H1 (cell line): ENCODE data around the gene BPHL. TPM values are rescaled to one million over a fixed set of nuclear protein-coding genes. Genes with fewer than 3 reads are reported as not detected.

Source experiments
- CTCF ChIA-PET: fragments of 300-600 bp; sonication (Branson Sonifier 250); formaldehyde crosslinking; loops from one replicate; lab custom pipeline; 2021; ENCODE audit not compliant: partially characterized antibody; lab: Charles Lee
- POLR2A ChIA-PET: fragments of 300-600 bp; sonication (Branson Sonifier 250); formaldehyde crosslinking; loops from one replicate; lab custom pipeline; 2021; ENCODE audit warnings: inconsistent platforms; ENCODE audit not compliant: partially characterized antibody; lab: Charles Lee
- DNase-seq, 2 experiments: peaks; one replicate each; pipeline versions ENCODE4 v3.0.0 to v3.0.0-alpha.2; 2010 to 2022; ENCODE audit warnings: low spot score in 2 of 2, low read depth in 1 of 2, mixed read lengths in 1 of 2
- FAIRE-seq: peaks from 2 replicates; lab custom pipeline; 2011; peaks lifted over from hg19 to GRCh38; lab: Jason Lieb, UNC
- H2AFZ ChIP-seq: 2 replicates; pipeline ENCODE4 v1.8.1; 2012; ENCODE audit warnings: low read length, inconsistent platforms
- H2AK5ac ChIP-seq: 2 replicates; pipeline ENCODE4 v1.6.1; 2013; ENCODE audit warnings: low read depth, low read length
- H2BK120ac ChIP-seq: replicated peaks from 2 replicates; pipeline ENCODE3; 2013; ENCODE audit warnings: low read depth, low read length, inconsistent platforms
- H2BK12ac ChIP-seq: 2 replicates; pipeline ENCODE4 v1.6.1; 2013; ENCODE audit warnings: low read depth, low read length
- H2BK15ac ChIP-seq: 2 replicates; pipeline ENCODE4 v1.6.1; 2013; ENCODE audit warnings: low read length
- H2BK20ac ChIP-seq: 2 replicates; pipeline ENCODE4 v1.6.1; 2013; ENCODE audit warnings: low read length
- H2BK5ac ChIP-seq: 2 replicates; pipeline ENCODE4 v1.6.1; 2013; ENCODE audit warnings: low read depth, low read length
- H3K14ac ChIP-seq: 2 replicates; pipeline ENCODE4 v1.6.1; 2013; ENCODE audit warnings: inconsistent platforms; ENCODE audit not compliant: insufficient read length
- H3K18ac ChIP-seq: 2 replicates; pipeline ENCODE4 v1.6.1; 2013; ENCODE audit warnings: low read length; ENCODE audit errors: extremely low read depth
- H3K23ac ChIP-seq: 2 replicates; pipeline ENCODE4 v1.6.1; 2013; ENCODE audit warnings: inconsistent platforms; ENCODE audit not compliant: insufficient read length
- H3K23me2 ChIP-seq: 2 replicates; pipeline ENCODE4 v1.6.1; 2013; ENCODE audit warnings: low read depth, low read length
- H3K27ac ChIP-seq: 2 replicates; pipeline ENCODE4 v1.6.1; 2011; ENCODE audit warnings: low read depth, low read length, inconsistent platforms
- H3K27me3 ChIP-seq, 4 experiments: replicated peaks in 1 of 4; 1 replicate in 1 of 4; 2 replicates in 3 of 4; pipeline versions ENCODE4 v1.6.1 to v1.8.1; 2011 to 2013; ENCODE audit warnings: low read length in 3 of 4, mild to moderate bottlenecking in 3 of 4, inconsistent platforms in 2 of 4, mixed read lengths in 2 of 4, moderate library complexity in 1 of 4; ENCODE audit not compliant: control insufficient read depth in 3 of 4, insufficient read depth in 3 of 4; ENCODE audit errors: extremely low read depth in 1 of 4
- H3K36me3 ChIP-seq, 4 experiments: 2 replicates each; pipeline versions ENCODE4 v1.6.1 to v1.8.1; 2011 to 2013; ENCODE audit warnings: mild to moderate bottlenecking in 4 of 4, low read length in 3 of 4, moderate library complexity in 2 of 4, control low read depth in 1 of 4, inconsistent platforms in 1 of 4; ENCODE audit not compliant: insufficient read depth in 4 of 4, control insufficient read depth in 2 of 4
- H3K4ac ChIP-seq: replicated peaks from 2 replicates; pipeline ENCODE3; 2013; ENCODE audit warnings: low read length, low read depth, mixed read lengths, inconsistent platforms; ENCODE audit not compliant: insufficient read length
- H3K4me1 ChIP-seq, 4 experiments: replicated peaks in 1 of 4; 1 replicate in 1 of 4; 2 replicates in 3 of 4; pipeline versions ENCODE4 v1.6.1 to v1.8.1; 2011 to 2013; ENCODE audit warnings: low read length in 3 of 4, inconsistent platforms in 2 of 4, mixed read lengths in 1 of 4; ENCODE audit not compliant: insufficient read depth in 4 of 4, control insufficient read depth in 3 of 4
- H3K4me2 ChIP-seq, 2 experiments: 2 replicates each; pipeline versions ENCODE4 v1.6.1 to v1.8.1; 2011 to 2013; ENCODE audit warnings: low read depth in 2 of 2, low read length in 2 of 2, control low read depth in 1 of 2, inconsistent platforms in 1 of 2, mild to moderate bottlenecking in 1 of 2; ENCODE audit not compliant: insufficient read depth in 1 of 2
- H3K4me3 ChIP-seq, 4 experiments: fragments of 200-600, 300-600 bp in 1 of 4; sonication (generic), shearing (Covaris generic), sonication (Bioruptor Twin) in 1 of 4; 2 replicates each; pipeline versions ENCODE4 v1.5.1 to v1.8.1; 2011 to 2016; ENCODE audit warnings: low read length in 4 of 4, low read depth in 3 of 4, control low read depth in 2 of 4, inconsistent platforms in 2 of 4, mild to moderate bottlenecking in 2 of 4, mixed read lengths in 1 of 4, moderate library complexity in 1 of 4; ENCODE audit not compliant: insufficient read depth in 2 of 4; ENCODE audit errors: extremely low read depth in 1 of 4
- H3K56ac ChIP-seq: replicated peaks from 2 replicates; pipeline ENCODE3; 2013; ENCODE audit warnings: low read depth, mild to moderate bottlenecking, mixed read lengths, low read length, inconsistent platforms; ENCODE audit not compliant: insufficient read length
- H3K79me1 ChIP-seq: 2 replicates; pipeline ENCODE4 v1.6.1; 2013; ENCODE audit warnings: low read depth, low read length, control low read depth
- H3K79me2 ChIP-seq, 2 experiments: 2 replicates each; pipeline versions ENCODE4 v1.6.1 to v1.8.1; 2012 to 2013; ENCODE audit warnings: low read length in 2 of 2, mild to moderate bottlenecking in 2 of 2, inconsistent platforms in 1 of 2; ENCODE audit not compliant: insufficient read depth in 2 of 2, control insufficient read depth in 1 of 2
- H3K9ac ChIP-seq, 4 experiments: replicated peaks in 1 of 4; 1 replicate in 1 of 4; 2 replicates in 3 of 4; pipeline versions ENCODE4 v1.6.1 to v1.8.1; 2011 to 2013; ENCODE audit warnings: low read depth in 3 of 4, low read length in 3 of 4, control low read depth in 2 of 4, mild to moderate bottlenecking in 2 of 4, moderate library complexity in 2 of 4, inconsistent platforms in 1 of 4; ENCODE audit errors: extremely low read depth in 1 of 4
- H3K9me3 ChIP-seq, 2 experiments: 2 replicates each; pipeline versions ENCODE4 v1.6.1 to v1.8.1; 2012 to 2013; ENCODE audit warnings: mild to moderate bottlenecking in 2 of 2, moderate library complexity in 2 of 2, control low read depth in 1 of 2, inconsistent platforms in 1 of 2, low read depth in 1 of 2, low read length in 1 of 2, mixed read lengths in 1 of 2; ENCODE audit not compliant: insufficient read depth in 2 of 2
- H4K20me1 ChIP-seq, 2 experiments: replicated peaks in 1 of 2; 2 replicates each; pipeline versions ENCODE3 to v1.8.1; 2011 to 2013; ENCODE audit warnings: inconsistent platforms in 2 of 2, low read length in 2 of 2, mild to moderate bottlenecking in 1 of 2; ENCODE audit not compliant: insufficient read depth in 2 of 2, control insufficient read depth in 1 of 2
- H4K5ac ChIP-seq: 2 replicates; pipeline ENCODE4 v1.6.1; 2013; ENCODE audit warnings: low read length, low read depth, mixed read lengths, inconsistent platforms; ENCODE audit not compliant: insufficient read length
- H4K8ac ChIP-seq: 2 replicates; pipeline ENCODE4 v1.8.0; 2013; ENCODE audit warnings: mild to moderate bottlenecking, moderate library complexity, low read length, inconsistent platforms; ENCODE audit not compliant: insufficient read depth; ENCODE audit errors: extremely low read depth
- H4K91ac ChIP-seq: replicated peaks from 2 replicates; pipeline ENCODE3; 2013; ENCODE audit warnings: low read length, mixed read lengths, inconsistent platforms; ENCODE audit not compliant: insufficient read length
- CHD1 ChIP-seq: IDR thresholded peaks from 2 replicates; pipeline ENCODE4 v1.6.1; 2012; ENCODE audit warnings: low read depth, low read length, improper control_type of control experiment
- CREB1 ChIP-seq: IDR thresholded peaks from 2 replicates; pipeline ENCODE4 v1.6.1; 2012; ENCODE audit warnings: inconsistent platforms
- RBBP5 ChIP-seq: IDR thresholded peaks from 2 replicates; pipeline ENCODE4 v1.7.1; 2012; ENCODE audit warnings: low read depth, mild to moderate bottlenecking, inconsistent platforms, low read length, moderate library complexity, borderline replicate concordance
- RXRA ChIP-seq: IDR thresholded peaks from 2 replicates; pipeline ENCODE4 v1.6.1; 2011; ENCODE audit warnings: low read depth, mild to moderate bottlenecking, low read length, moderate library complexity; ENCODE audit not compliant: insufficient read depth
- TAF7 ChIP-seq: optimal IDR thresholded peaks from 2 replicates; pipeline ENCODE3; 2011; ENCODE audit warnings: low read depth, mild to moderate bottlenecking, inconsistent platforms, low read length, moderate library complexity, borderline replicate concordance
- TCF12 ChIP-seq: IDR thresholded peaks from 2 replicates; pipeline ENCODE4 v1.6.1; 2011; ENCODE audit warnings: low read depth, mild to moderate bottlenecking, low read length
- WGBS, 2 experiments: shearing (Covaris generic) in 1 of 2; methylation state at CpG; one replicate each; pipeline versions ENCODE4 v1.1.6 to v1.1.7; 2013 to 2015; ENCODE audit warnings: low lambda C conversion rate in 2 of 2, mixed read lengths in 2 of 2, inconsistent platforms in 1 of 2, low coverage in 1 of 2, missing lambda C conversion rate in 1 of 2; ENCODE audit not compliant: insufficient replicate concordance in 2 of 2, insufficient coverage in 1 of 2, insufficient read length in 1 of 2; ENCODE audit errors: extremely low coverage in 1 of 2, missing lambda C conversion rate in 1 of 2; 5-methylcytosine and 5-hydroxymethylcytosine counted together
- polyA plus RNA-seq, 7 experiments: library from polyadenylated mRNA; depleted of rRNA in 3 of 7; stranded (reverse) in 5 of 7; unstranded in 2 of 7; fragments of >200 nt in 5 of 7; fragments of 200-250 nt in 2 of 7; gene quantifications; 1 replicate in 5 of 7; 2 replicates in 1 of 7; 4 replicates in 1 of 7; pipeline versions ENCODE4 v1.2.1 to v1.2.3, GENCODE V29; 2011 to 2013; ENCODE audit warnings: missing spikeins in 2 of 7, mixed read lengths in 2 of 7
- total RNA-seq: library from RNA; stranded (reverse); fragmentation: NEBNext Ultra II Directional; extraction: Animal tissue kit (Norgen Biotek cat#: 25700); gene quantifications from 2 replicates; pipeline ENCODE4 v1.2.1, GENCODE V29; 2021
- TF ChIP-seq, protein P1 (sequence below): IDR thresholded peaks from 2 replicates; pipeline ENCODE4 v1.6.1; 2011; ENCODE audit warnings: low read length, improper control_type of control experiment

Gene BPHL
- total and polyA plus RNA-seq, 2 of the 8 experiments (the other 6 are each of a cell fraction or from before 2014, with no cell fraction given), result 24.4 to 36.4 TPM

DNA sequence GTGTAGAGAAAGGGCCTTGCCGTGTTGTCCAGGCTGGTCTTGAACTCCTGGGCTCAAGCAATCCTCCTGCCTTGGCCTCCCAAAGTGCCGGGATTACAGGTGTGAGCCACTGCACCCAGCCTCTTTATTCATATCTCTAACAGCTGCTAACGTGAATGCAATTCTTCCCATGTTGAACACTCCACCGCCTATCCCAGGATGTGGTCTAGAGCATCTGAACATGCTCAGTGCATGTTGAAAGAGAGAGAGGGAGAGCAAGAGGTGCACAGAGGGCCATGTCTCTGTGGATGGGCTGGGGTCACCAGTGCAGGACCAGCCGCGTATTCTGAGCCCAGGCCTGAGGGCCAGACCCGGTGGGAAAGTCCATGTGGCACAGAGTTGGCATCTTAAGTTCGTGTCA is 26.1 kb downstream of the BPHL start:
- H3K27ac ChIP-seq, result peak overlapping the region; percentile 19; the same call in 1 of the 2 replicates
- no peaks in the 10 kb centered on the region for H3K79me2 ChIP-seq
- H2AFZ ChIP-seq, result no peak overlapping the region
- 82% methylated on average over 8 of the region's 8 CpGs; no CpG with 5 or more reads in 1 of the 2 experiments for WGBS, 2 experiments
- no peaks in the 10 kb centered on the region for H3K27me3 ChIP-seq
- H3K4me1 ChIP-seq, result peaks cover 2 to 7% (median 3%) of the 10 kb centered on the region in 4 experiments; a peak in 6 of 7 replicates
- no peak overlapping the region for H3K56ac ChIP-seq
- H3K9ac ChIP-seq, result no peak overlapping the region
- DNase-seq (no peak), FAIRE-seq (no peak)
- ChIA-PET CTCF (interaction anchor here (0.6 to 2.0 kb wide), 3 partner anchors 12 to 107 kb away, joined by 4 to 5 read pairs (median 4); no protein-coding TSS in a partner anchor), POLR2A (interaction anchor here (1.0 to 7.3 kb wide), 4 partner anchors 6 to 86 kb away, joined by 3 to 56 read pairs (median 21); no protein-coding TSS in a partner anchor)
- H2BK120ac ChIP-seq, result no peak overlapping the region
- no peak overlapping the region for H2BK15ac ChIP-seq
- no peaks in the 10 kb centered on the region for H4K20me1 ChIP-seq
- no peak for TF ChIP-seq RXRA
- TF ChIP-seq RBBP5, result no peak
- TF ChIP-seq, protein P1, sequence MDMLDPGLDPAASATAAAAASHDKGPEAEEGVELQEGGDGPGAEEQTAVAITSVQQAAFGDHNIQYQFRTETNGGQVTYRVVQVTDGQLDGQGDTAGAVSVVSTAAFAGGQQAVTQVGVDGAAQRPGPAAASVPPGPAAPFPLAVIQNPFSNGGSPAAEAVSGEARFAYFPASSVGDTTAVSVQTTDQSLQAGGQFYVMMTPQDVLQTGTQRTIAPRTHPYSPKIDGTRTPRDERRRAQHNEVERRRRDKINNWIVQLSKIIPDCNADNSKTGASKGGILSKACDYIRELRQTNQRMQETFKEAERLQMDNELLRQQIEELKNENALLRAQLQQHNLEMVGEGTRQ, result no peak
- TF ChIP-seq CHD1, result no peak
- no peak for TF ChIP-seq TCF12
- TF ChIP-seq CREB1, result no peak
- TF ChIP-seq TAF7, result no peak
- no peak overlapping the region for H3K4me2 ChIP-seq
- H4K5ac ChIP-seq, result no peak overlapping the region
- H4K91ac ChIP-seq, result no peak overlapping the region
- no peak overlapping the region for H3K14ac ChIP-seq
- peaks cover 7 to 54% (median 25%) of the 10 kb centered on the region in 4 experiments; a peak in 7 of 8 replicates for H3K36me3 ChIP-seq
- H3K4me3 ChIP-seq, result no peak overlapping the region
- no peak overlapping the region for H3K18ac ChIP-seq
- no peak overlapping the region for H2AK5ac ChIP-seq
- H3K23ac ChIP-seq, result no peak overlapping the region
- no peak overlapping the region for H4K8ac ChIP-seq
- no peak overlapping the region for H2BK5ac ChIP-seq
- peaks cover 3% of the 10 kb centered on the region for H3K79me1 ChIP-seq
- H3K9me3 ChIP-seq, result no peaks in the 10 kb centered on the region
- peaks cover 8% of the 10 kb centered on the region; the same call in 1 of the 2 replicates for H3K23me2 ChIP-seq
- no peak overlapping the region for H2BK20ac ChIP-seq
- no peak overlapping the region for H3K4ac ChIP-seq
- no peak overlapping the region for H2BK12ac ChIP-seq
